DOHH2 (cell line): ENCODE data around the gene SFRP2.

Source experiments
- EZH2phosphoT487 ChIP-seq: fragments of 200-600 bp; sonication (generic); IDR thresholded peaks from 2 replicates; pipeline ENCODE4 v1.6.1; 2017; ENCODE audit warnings: borderline replicate concordance, mild to moderate bottlenecking, antibody characterized with exemption, low read length, moderate library complexity, mixed read lengths
- TF ChIP-seq, protein P1 (sequence below): fragments of 200-600 bp; sonication (generic); IDR thresholded peaks from one replicate; pipeline ENCODE4 v1.5.1; 2014; ENCODE audit warnings: antibody characterized with exemption, mild to moderate bottlenecking, low read depth, low read length; ENCODE audit not compliant: poor library complexity, severe bottlenecking

GRCh38 chr4:153838564-153838963 lies 49.7 kb upstream of the SFRP2 start:
- TF ChIP-seq, protein P1, sequence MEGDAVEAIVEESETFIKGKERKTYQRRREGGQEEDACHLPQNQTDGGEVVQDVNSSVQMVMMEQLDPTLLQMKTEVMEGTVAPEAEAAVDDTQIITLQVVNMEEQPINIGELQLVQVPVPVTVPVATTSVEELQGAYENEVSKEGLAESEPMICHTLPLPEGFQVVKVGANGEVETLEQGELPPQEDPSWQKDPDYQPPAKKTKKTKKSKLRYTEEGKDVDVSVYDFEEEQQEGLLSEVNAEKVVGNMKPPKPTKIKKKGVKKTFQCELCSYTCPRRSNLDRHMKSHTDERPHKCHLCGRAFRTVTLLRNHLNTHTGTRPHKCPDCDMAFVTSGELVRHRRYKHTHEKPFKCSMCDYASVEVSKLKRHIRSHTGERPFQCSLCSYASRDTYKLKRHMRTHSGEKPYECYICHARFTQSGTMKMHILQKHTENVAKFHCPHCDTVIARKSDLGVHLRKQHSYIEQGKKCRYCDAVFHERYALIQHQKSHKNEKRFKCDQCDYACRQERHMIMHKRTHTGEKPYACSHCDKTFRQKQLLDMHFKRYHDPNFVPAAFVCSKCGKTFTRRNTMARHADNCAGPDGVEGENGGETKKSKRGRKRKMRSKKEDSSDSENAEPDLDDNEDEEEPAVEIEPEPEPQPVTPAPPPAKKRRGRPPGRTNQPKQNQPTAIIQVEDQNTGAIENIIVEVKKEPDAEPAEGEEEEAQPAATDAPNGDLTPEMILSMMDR: no peak
- no peak for TF ChIP-seq EZH2phosphoT487
